Hippocampal formation (tissue), 2 donors: ENCODE results near the gene DTWD2.
"Not testable (repeated sequence)": the region's sequence is repeated elsewhere in the genome, so short reads cannot be mapped to it uniquely, and the experiment has no call there.

ENCODE experiments used
- DNase-seq, 2 donors: peaks; one replicate each; lab custom pipeline; 2025; lab: John Stamatoyannopoulos, UW

DTWD2 gene

GRCh38 chr5:118952992-118953651 lies 35.2 kb downstream of the DTWD2 start:
- DNase-seq: no peak

GRCh38 chr5:118952306-118952705 lies 36.0 kb downstream of the DTWD2 start:
- not testable (repeated sequence) for DNase-seq

- DNase-seq: not testable (repeated sequence)
These were observed 38.0 kb downstream of the DTWD2 start for GRCh38 chr5:118950354-118950753.

GRCh38 chr5:118946138-118946800 lies 42.1 kb downstream of the DTWD2 start:
- no peak for DNase-seq

- no peak for DNase-seq
These were observed 50.8 kb downstream of the DTWD2 start for GRCh38 chr5:118937393-118938061.

GRCh38 chr5:118933703-118934102 lies 54.6 kb downstream of the DTWD2 start:
- no peak for DNase-seq

GRCh38 chr5:118931564-118931963 lies 56.8 kb downstream of the DTWD2 start:
- no peak for DNase-seq

GRCh38 chr5:118924006-118924389 lies 64.3 kb downstream of the DTWD2 start:
- DNase-seq: no peak

- no peak for DNase-seq
These were observed 64.9 kb downstream of the DTWD2 start for GRCh38 chr5:118923295-118924005.

GRCh38 chr5:118921866-118922265 lies 66.5 kb downstream of the DTWD2 start:
- no peak for DNase-seq

GRCh38 chr5:118919016-118919415 lies 69.3 kb downstream of the DTWD2 start:
- DNase-seq: no peak

- DNase-seq: no peak
These were observed 70.1 kb downstream of the DTWD2 start for GRCh38 chr5:118918232-118918631.

- DNase-seq: not testable (repeated sequence)
These were observed 80.8 kb downstream of the DTWD2 start for GRCh38 chr5:118907536-118907935.

GRCh38 chr5:118906947-118907346 lies 81.4 kb downstream of the DTWD2 start:
- no peak for DNase-seq

- DNase-seq: no peak
These were observed 83.2 kb downstream of the DTWD2 start for GRCh38 chr5:118905196-118905595.

GRCh38 chr5:118902656-118903438 lies 85.5 kb downstream of the DTWD2 start:
- no peak for DNase-seq

- DNase-seq: no peak
These were observed 93.6 kb downstream of the DTWD2 start for GRCh38 chr5:118894709-118895108.

GRCh38 chr5:118891252-118891651 lies 97.1 kb downstream of the DTWD2 start:
- DNase-seq: peak in 1 of 2 donors; percentile 29

- DNase-seq: no peak
These were observed 99.2 kb downstream of the DTWD2 start for GRCh38 chr5:118889165-118889564.

GRCh38 chr5:118888556-118888955 lies 99.8 kb downstream of the DTWD2 start:
- no peak for DNase-seq

- no peak for DNase-seq
These were observed 105.0 kb downstream of the DTWD2 start for GRCh38 chr5:118883362-118883761.

- no peak for DNase-seq
These were observed 105.7 kb downstream of the DTWD2 start for GRCh38 chr5:118882666-118883065.
